ENCODE results near the gene RABGAP1L.

GRCh38 chr1:175019524-175019923 lies 860.2 kb downstream of the RABGAP1L start:
- TF ChIP-seq POLR2A (IDR thresholded peaks at IDR 0.05; ENCODE audit: low read length) (no peak), GATA1 (IDR thresholded peaks at IDR 0.05; ENCODE audit: low read depth, low read length) (no peak)

All from erythroblast (primary cell).